ENCODE results near the gene TLE5.

- TF ChIP-seq CTCF (IDR thresholded peaks at IDR 0.05; ENCODE audit: insufficient read depth, low read length, poor library complexity, severe bottlenecking) (no peak), EZH2phosphoT487 (conservative IDR thresholded peaks at IDR 0.05; ENCODE audit: low read length) (no peak)
These were observed 9.5 kb upstream of the TLE5 start for GRCh38 chr19:3071768-3072167.

Data from SU-DHL-6 (cell line).